Neutrophil (primary cell): ENCODE results near the gene CHST11.

ENCODE experiments used
- H3K27ac ChIP-seq: fragments of 200-600 bp; sonication (generic); 2 replicates; pipeline ENCODE4 v1.5.1; 2016; ENCODE audit warnings: mild to moderate bottlenecking, moderate library complexity
- H3K27me3 ChIP-seq: fragments of 200-600 bp; sonication (generic); 2 replicates; pipeline ENCODE4 v1.6.0; 2016; ENCODE audit warnings: mild to moderate bottlenecking
- H3K36me3 ChIP-seq: fragments of 200-600 bp; sonication (generic); 2 replicates; pipeline ENCODE4 v1.5.1; 2017
- H3K4me1 ChIP-seq, 2 experiments: fragments of 200-600 bp in 1 of 2; sonication (generic) in 1 of 2; 1 replicate in 1 of 2; 2 replicates in 1 of 2; pipeline versions ENCODE4 v1.5.1 to v1.6.1; 2013 to 2016; ENCODE audit warnings: low read depth in 1 of 2, low read length in 1 of 2, mild to moderate bottlenecking in 1 of 2, moderate library complexity in 1 of 2; ENCODE audit not compliant: control insufficient read depth in 1 of 2, insufficient read depth in 1 of 2
- H3K4me3 ChIP-seq, 2 experiments: fragments of 200-600 bp in 1 of 2; sonication (generic) in 1 of 2; 1 replicate in 1 of 2; 2 replicates in 1 of 2; pipeline ENCODE4 v1.5.1; 2013 to 2016; ENCODE audit warnings: low read depth in 1 of 2, low read length in 1 of 2, mild to moderate bottlenecking in 1 of 2, moderate library complexity in 1 of 2
- H3K9me3 ChIP-seq: fragments of 200-600 bp; sonication (generic); 2 replicates; pipeline ENCODE4 v1.5.1; 2016
- CTCF ChIP-seq: fragments of 200-600 bp; sonication (generic); IDR thresholded peaks from 2 replicates; pipeline ENCODE4 v1.5.1; 2016; ENCODE audit warnings: antibody characterized with exemption

The CHST11 gene

GRCh38 chr12:104641862-104642261, 185.1 kb downstream of the CHST11 start:
- peak overlapping the region; percentile 100 for H3K27ac ChIP-seq
- peaks cover 3% of the 10 kb centered on the region for H3K36me3 ChIP-seq
- H3K9me3 ChIP-seq, result no peaks in the 10 kb centered on the region
- H3K4me1 ChIP-seq, result peaks cover 82 to 95% of the 10 kb centered on the region in 2 experiments
- H3K4me3 ChIP-seq, result peak overlapping the region; percentile 9 to 13
- peak; percentile 86 for TF ChIP-seq CTCF
- no peaks in the 10 kb centered on the region for H3K27me3 ChIP-seq

- Histone ChIP-seq H3K27me3 (no peaks in the 10 kb centered on the region), H3K4me3 (peak overlapping the region; percentile 63 to 66), H3K36me3 (peaks cover 6% of the 10 kb centered on the region), H3K27ac (peak overlapping the region; percentile 100), H3K9me3 (no peaks in the 10 kb centered on the region), H3K4me1 (peaks cover 80 to 94% of the 10 kb centered on the region in 2 experiments)
- peak; percentile 26 for TF ChIP-seq CTCF
Measured at GRCh38 chr12:104643093-104643818, 186.5 kb downstream of the CHST11 start.

- H3K4me1 ChIP-seq, result peaks cover 80 to 94% of the 10 kb centered on the region in 2 experiments
- no peak for TF ChIP-seq CTCF
- peak overlapping the region; percentile 100 for H3K27ac ChIP-seq
- no peaks in the 10 kb centered on the region for H3K9me3 ChIP-seq
- H3K27me3 ChIP-seq, result no peaks in the 10 kb centered on the region
- peak overlapping the region; percentile 63 to 66 for H3K4me3 ChIP-seq
- peaks cover 6% of the 10 kb centered on the region for H3K36me3 ChIP-seq
Measured at GRCh38 chr12:104643819-104644669, 187.3 kb downstream of the CHST11 start.

GRCh38 chr12:104648756-104649155, 192.0 kb downstream of the CHST11 start:
- peak overlapping the region; percentile 23 to 35 for H3K4me3 ChIP-seq
- H3K27ac ChIP-seq, result peak overlapping the region; percentile 100
- no peaks in the 10 kb centered on the region for H3K9me3 ChIP-seq
- H3K4me1 ChIP-seq, result peaks cover 88 to 98% of the 10 kb centered on the region in 2 experiments
- no peak for TF ChIP-seq CTCF
- H3K27me3 ChIP-seq, result no peaks in the 10 kb centered on the region
- peaks cover 6% of the 10 kb centered on the region for H3K36me3 ChIP-seq

GRCh38 chr12:104649217-104649824, 192.6 kb downstream of the CHST11 start:
- Histone ChIP-seq H3K36me3 (peaks cover 6% of the 10 kb centered on the region), H3K27me3 (no peaks in the 10 kb centered on the region), H3K9me3 (no peaks in the 10 kb centered on the region), H3K27ac (peak overlapping the region; percentile 100), H3K4me1 (peaks cover 88 to 98% of the 10 kb centered on the region in 2 experiments), H3K4me3 (peak overlapping the region; percentile 23 to 35)
- TF ChIP-seq CTCF, result no peak
